ENCODE measurements around the gene IBTK. TPM values are rescaled to one million over a fixed set of nuclear protein-coding genes. Genes with fewer than 3 reads are reported as not detected.
"Not testable (repeated sequence)": the region's sequence is repeated elsewhere in the genome, so short reads cannot be mapped to it uniquely, and the experiment has no call there.

IBTK gene
- polyA plus RNA-seq, 4 donors = 39.9 to 49.2 (median 47.3) TPM

DNA sequence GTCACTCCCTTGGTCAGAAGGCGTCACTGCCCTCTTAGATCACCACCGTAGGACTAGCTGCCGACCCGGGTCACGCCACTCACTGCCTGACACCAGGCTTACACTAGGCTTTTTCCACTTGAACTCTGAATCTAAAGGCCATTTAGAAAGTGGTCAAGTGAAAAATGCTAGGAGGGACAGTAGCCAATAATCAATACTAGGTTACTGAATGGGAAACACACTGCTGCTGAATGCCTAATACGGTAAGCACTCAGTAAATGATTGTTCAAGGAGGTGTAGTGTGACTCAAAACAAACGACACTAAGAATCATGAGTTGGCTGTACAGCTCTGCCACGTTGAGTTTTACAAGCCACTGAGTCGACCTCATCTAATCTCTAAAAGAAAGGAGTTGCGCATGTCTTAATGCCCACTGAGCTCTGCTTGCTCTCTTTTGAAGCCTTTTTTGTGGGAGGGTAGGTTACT lies 760 bp upstream of the IBTK start:
- DNase-seq (ENCODE audit: low read depth in 4 of 4, low spot score in 3 of 4) = peak in 1 of 4 donors; percentile 27

DNA sequence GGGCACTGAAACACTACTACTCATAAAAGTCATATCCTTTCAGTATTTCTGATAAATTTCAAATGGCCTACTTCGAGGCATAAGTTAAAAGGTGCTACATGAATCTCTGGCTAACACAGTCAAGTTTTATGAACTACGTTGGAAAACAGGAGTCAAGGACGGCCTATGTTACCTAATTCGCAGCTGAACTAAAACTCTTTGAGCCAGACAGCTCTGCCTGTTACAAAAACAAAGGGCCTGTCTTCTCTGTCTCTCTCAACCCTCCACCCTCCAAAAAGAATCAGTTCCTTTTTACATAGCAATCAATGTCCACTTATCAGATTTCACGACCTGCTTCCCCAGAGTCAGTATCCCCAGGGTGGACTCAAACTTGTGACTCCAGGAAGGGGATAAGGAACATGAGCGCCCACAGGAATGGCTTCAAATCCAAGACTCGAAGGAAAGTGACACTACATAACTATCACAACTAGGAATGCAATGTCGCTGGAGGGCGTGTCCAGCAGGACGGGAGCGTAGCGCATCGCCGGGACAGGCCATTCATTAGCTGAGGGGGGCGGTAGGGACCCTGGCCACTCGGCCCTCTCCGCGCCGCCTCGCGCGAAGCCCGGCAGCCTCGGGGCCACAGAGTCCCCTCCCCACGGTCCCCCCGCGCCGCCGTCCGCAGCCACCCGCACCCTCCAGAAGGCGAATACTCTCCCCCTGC lies 591 bp downstream of the IBTK start:
- peak; percentile 47 to 59 (median 52) for DNase-seq (ENCODE audit: low read depth in 4 of 4, low spot score in 3 of 4)

GRCh38 chr6:82246370-82246769 lies 1.2 kb downstream of the IBTK start:
- DNase-seq (ENCODE audit: low read depth in 4 of 4, low spot score in 3 of 4) = no peak

DNA sequence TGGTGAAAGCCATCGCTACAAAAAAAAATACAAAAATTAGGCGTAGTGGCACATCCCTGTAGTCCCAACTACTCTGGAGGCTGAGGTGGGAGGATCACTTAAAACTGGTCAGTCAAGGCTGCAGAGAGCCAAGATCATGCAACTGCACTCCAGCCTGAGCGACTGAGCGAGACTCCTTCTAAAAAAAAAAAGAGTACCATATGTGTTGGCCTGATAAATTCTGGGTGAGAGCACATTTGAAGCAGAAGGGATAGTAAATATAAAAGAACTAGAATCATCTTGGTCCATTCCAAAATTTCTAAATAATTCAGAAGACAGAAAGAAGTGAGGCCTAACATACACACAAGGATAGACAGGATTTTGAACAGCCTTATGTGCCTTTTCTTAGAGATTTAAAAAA lies 2.2 kb downstream of the IBTK start:
- DNase-seq (ENCODE audit: low read depth in 4 of 4, low spot score in 3 of 4) = no peak

DNA sequence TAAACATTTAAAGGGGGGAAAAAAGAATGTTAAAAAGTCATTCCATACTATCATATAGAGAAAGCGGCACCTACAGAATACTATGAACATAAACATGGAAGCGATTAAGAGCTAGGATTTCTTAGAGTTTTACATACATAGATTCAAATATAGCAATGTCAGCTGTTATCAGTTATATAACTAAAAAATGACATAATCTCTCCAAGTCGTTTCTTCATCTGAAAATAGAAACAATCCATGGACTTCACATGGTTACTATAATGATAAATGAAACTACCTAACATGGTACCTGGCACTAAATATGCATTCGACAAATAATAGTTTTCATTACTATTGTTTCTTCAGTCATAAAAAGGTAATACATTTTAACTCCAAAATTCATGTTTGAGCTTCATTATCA lies 3.7 kb downstream of the IBTK start:
- DNase-seq (ENCODE audit: low read depth in 4 of 4, low spot score in 3 of 4) = no peak

- DNase-seq (ENCODE audit: low read depth in 4 of 4, low spot score in 3 of 4) = no peak
Observed at GRCh38 chr6:82240186-82240585, 7.4 kb downstream of the IBTK start.

GRCh38 chr6:82239597-82239996 lies 7.9 kb downstream of the IBTK start:
- no peak for DNase-seq (ENCODE audit: low read depth in 4 of 4, low spot score in 3 of 4)

DNA sequence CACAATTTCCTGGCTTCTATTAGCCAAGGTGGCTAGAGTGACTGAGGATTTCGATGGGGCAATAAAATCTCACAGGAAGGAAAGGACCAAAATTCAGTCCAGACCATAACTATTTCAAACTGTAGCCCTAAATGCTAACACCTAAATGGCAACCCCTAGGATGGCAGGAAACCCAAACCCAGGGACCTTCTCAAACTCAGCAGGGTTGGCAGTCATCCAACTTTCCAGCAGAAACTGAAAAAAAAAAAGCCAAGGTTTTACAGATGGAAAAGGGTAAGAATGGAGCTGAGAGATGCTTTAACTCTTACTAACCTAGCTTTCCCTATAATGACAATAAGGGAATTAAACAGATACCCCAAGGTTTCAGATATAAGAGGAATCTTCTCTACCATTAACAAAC lies 10.5 kb downstream of the IBTK start:
- no peak for DNase-seq (ENCODE audit: low read depth in 4 of 4, low spot score in 3 of 4)

GRCh38 chr6:82227770-82228169 lies 19.8 kb downstream of the IBTK start:
- no peak for DNase-seq (ENCODE audit: low read depth in 4 of 4, low spot score in 3 of 4)

GRCh38 chr6:82220167-82220566 lies 27.4 kb downstream of the IBTK start:
- no peak for DNase-seq (ENCODE audit: low read depth in 4 of 4, low spot score in 3 of 4)

DNA sequence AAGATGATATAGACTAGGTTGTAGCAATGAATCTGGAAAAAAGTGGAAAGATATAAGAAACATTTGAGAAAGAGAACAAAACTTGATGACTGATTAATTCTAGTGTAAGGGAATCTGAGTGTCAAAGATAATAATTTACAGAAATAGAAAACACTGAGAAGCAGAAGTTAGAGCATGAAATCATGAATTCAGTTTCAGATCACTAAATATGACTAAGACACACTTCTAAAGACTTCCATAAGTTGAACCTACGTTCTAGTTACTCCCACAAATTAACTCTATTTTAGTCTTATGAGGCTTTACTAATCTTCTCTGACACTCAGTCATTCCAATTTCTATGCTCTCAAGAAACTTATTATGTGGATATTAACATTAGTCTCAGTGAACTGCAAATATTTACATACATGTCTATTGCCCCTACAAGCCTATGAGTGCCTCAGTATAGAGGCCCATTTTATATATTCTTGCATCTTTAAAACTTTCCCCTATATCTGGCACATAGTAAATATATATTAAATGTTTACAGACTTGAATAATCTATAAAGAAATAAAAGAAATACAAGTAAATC lies 30.4 kb downstream of the IBTK start:
- no peak for DNase-seq (ENCODE audit: low read depth in 4 of 4, low spot score in 3 of 4)

DNA sequence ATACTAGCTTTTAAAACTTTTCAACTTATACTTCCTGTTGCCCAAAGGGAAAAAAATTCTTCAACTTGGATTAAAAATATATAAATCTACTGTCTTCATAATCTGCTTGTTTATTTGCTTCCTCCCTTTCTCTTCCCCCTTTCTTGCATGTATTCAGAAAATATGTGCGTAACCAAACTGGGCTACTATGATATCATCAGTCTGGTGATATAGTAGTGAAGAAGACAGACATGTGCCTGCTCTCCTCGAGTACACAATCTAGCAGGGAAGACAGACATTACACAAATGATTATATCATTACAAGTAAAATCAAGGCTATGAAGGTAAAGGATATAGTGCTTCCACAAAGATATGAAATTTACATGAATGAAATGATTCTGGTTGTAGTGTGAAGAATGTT lies 31.0 kb downstream of the IBTK start:
- no peak for DNase-seq (ENCODE audit: low read depth in 4 of 4, low spot score in 3 of 4)

DNA sequence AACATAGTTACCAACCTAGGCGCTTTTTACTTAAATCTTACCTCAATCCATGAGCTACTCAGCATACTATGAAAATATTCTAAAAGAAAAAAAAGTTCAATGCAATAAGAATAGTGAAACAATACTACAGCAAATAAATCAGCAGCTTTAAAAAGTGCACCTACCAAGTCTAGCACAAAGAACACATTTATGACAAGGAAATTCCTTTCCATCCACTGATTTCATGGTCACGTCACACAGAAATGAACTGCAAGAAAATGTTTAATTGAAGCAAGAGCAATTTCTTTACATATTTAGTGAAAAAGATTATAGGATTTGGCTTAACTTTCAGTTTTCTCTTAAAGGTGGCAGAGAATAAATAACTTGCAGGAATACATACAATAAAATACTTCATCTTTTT lies 36.2 kb downstream of the IBTK start:
- DNase-seq (ENCODE audit: low read depth in 4 of 4, low spot score in 3 of 4) = no peak

GRCh38 chr6:82208913-82209312 lies 38.6 kb downstream of the IBTK start:
- no peak for DNase-seq (ENCODE audit: low read depth in 4 of 4, low spot score in 3 of 4)

DNA sequence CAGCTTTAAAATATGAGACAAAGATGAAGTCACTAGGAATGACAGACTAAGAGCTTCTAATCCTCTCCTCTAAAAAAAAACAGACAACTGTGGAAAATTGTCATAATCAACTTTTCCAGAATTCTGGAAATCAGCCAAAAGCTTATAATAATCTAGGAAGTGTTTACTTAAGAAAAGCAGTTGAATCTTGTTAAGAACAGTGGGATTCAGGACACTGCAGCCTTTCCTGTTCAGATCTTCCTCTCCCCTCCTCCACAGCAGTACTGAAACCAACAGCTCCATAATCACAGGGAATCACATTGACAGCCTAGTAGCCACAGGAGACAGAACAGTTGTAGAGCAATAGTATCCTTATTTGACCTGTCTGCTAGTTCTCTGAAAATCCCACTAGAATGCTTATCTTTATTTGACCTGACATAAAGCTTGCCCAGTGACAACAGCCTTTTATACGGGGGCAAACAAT lies 41.6 kb downstream of the IBTK start:
- DNase-seq (ENCODE audit: low read depth in 4 of 4, low spot score in 3 of 4) = no peak

GRCh38 chr6:82204020-82204419 lies 43.5 kb downstream of the IBTK start:
- DNase-seq (ENCODE audit: low read depth in 4 of 4, low spot score in 3 of 4) = no peak

- no peak for DNase-seq (ENCODE audit: low read depth in 4 of 4, low spot score in 3 of 4)
Observed at GRCh38 chr6:82197784-82198183, 49.8 kb downstream of the IBTK start.

DNA sequence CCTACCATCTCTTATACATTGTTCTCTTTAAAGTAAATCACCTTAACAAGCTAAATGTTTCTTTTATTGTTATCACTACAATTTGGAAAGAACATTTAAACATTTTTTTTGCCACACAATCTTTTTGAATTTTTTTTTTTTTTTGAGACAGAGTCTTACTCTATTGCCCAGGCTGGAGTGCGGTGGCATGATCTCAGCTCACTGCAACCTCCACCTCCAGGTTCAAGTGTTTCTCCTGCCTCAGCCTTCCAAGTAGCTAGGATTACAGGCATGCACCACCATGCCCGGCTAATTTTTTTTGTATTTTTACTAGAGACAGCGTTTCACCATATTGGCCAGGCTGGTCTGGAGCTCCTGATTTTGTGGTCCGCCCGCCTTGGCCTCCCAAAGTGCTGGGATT lies 50.3 kb downstream of the IBTK start:
- DNase-seq (ENCODE audit: low read depth in 4 of 4, low spot score in 3 of 4) = not testable (repeated sequence)

DNA sequence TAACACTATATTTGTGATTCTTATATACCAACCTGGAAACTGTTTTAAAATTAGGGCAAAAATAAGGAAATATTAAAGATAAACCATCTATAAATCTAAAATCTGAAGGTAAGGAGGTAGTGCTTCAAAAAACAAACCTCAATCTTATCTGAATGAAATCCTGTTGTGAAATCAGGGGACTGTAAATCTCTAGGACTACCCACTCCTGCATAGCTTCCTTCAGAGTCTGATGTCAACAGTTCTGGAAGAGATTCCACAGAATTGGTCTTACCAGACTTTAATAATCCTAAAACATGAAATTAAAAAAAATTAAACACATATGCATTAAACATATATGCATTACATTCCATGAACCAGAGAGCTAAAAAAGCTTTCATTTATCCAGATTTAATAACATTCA lies 51.4 kb downstream of the IBTK start:
- DNase-seq (ENCODE audit: low read depth in 4 of 4, low spot score in 3 of 4) = no peak

GRCh38 chr6:82195619-82196018 lies 51.9 kb downstream of the IBTK start:
- DNase-seq (ENCODE audit: low read depth in 4 of 4, low spot score in 3 of 4) = no peak

DNA sequence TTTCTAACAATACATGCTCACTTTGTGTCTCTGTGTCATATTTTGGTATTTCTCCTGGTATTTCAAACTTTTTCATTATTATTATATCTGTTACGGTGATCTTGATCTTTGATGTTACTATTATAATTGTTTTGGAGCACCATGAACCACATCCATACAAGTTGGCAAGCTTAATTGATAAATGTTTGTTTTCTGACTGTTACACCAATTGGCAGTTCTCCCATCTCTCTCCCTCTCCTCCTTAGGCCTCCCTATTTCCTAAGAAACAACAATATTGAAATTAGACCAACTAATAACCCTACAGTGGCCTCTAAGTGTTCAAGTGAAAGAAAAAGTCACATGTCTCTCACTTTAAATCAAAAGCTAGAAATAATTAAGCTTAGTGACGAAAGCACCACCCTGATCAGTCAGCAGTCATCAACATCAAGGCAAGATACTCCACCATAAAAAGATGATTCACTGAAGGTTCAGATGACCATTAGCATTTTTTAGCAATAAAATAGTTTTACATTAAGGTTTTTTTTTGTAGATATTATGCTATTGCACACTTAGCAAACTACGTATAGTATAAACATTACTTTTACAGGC lies 61.5 kb downstream of the IBTK start:
- DNase-seq (ENCODE audit: low read depth in 4 of 4, low spot score in 3 of 4) = no peak

DNA sequence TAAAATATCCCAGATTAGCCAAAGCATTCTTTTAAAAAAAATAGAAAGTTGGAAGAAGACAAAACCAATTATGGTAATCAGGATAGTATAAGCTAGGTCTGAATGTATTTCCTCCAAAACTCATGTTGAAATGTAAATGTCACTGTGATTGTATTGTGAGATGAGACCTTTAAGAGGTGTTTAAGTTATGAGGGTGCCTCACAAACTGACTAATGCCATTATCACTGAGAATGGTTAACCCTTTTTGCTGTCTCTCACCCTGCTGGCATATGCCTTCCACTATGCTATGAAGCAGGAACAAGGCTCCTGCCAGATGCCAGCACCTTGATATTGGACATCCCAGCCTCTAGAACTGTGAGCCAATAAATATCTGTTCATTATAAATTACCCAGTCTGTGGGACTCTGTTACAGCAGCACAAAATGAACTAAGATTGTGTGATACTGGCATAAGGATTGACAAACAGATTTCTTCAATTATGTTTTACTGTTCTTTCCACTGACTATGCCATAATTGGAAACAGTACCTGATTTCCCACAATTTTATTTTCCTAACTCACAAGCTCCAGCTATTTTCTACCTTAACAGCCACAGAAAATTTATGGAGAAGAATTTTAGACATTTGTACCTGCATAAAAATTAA lies 63.8 kb downstream of the IBTK start:
- no peak for DNase-seq (ENCODE audit: low read depth in 4 of 4, low spot score in 3 of 4)

All from left renal pelvis (tissue), 4 donors.